NCI-H69 (cell line): ENCODE measurements around the gene SIGLEC10.

Source experiments
- DNase-seq: peaks from one replicate; lab custom pipeline; 2025; lab: John Stamatoyannopoulos, UW

Gene SIGLEC10

GRCh38 chr19:51394050-51394836, 23.2 kb downstream of the SIGLEC10 start:
- DNase-seq, result peak; percentile 52

- no peak for DNase-seq
Measured at GRCh38 chr19:51392701-51393100, 24.7 kb downstream of the SIGLEC10 start.

GRCh38 chr19:51391073-51391611, 26.3 kb downstream of the SIGLEC10 start:
- DNase-seq, result no peak

- DNase-seq, result no peak
Measured at GRCh38 chr19:51389143-51389542, 28.3 kb downstream of the SIGLEC10 start.

- DNase-seq, result no peak
Measured at GRCh38 chr19:51387924-51388389, 29.5 kb downstream of the SIGLEC10 start, which contains the start of gene LIM2. Gene LIM2 (minus strand): TSS chr19:51387974. CDS start chr19:51387443, 531 bp downstream.

GRCh38 chr19:51386882-51387520, 30.4 kb downstream of the SIGLEC10 start:
- no peak for DNase-seq

GRCh38 chr19:51382004-51382403, 35.4 kb downstream of the SIGLEC10 start:
- no peak for DNase-seq

GRCh38 chr19:51380379-51380778, 37.1 kb downstream of the SIGLEC10 start:
- DNase-seq, result no peak

GRCh38 chr19:51377422-51377821, 40.0 kb downstream of the SIGLEC10 start:
- DNase-seq, result no peak

- DNase-seq, result no peak
Measured at GRCh38 chr19:51375504-51376221, 41.8 kb downstream of the SIGLEC10 start.

GRCh38 chr19:51372649-51373504, 44.6 kb downstream of the SIGLEC10 start, which contains the start of gene NKG7:
Gene NKG7 (minus strand): TSS chr19:51372654. CDS start chr19:51372535, 119 bp downstream.
- DNase-seq, result no peak

GRCh38 chr19:51372021-51372648, 45.3 kb downstream of the SIGLEC10 start:
- no peak for DNase-seq

GRCh38 chr19:51371186-51371690, 46.2 kb downstream of the SIGLEC10 start:
- DNase-seq, result no peak

- DNase-seq, result no peak
Measured at GRCh38 chr19:51370230-51370629, 47.2 kb downstream of the SIGLEC10 start.

- no peak for DNase-seq
Measured at GRCh38 chr19:51368366-51369282, 48.8 kb downstream of the SIGLEC10 start, which contains the start of gene CLDND2. Gene CLDND2 (minus strand): TSS chr19:51369003. CDS start chr19:51368577, 426 bp downstream.

- peak; percentile 49 for DNase-seq
Measured at GRCh38 chr19:51367565-51368365, 49.7 kb downstream of the SIGLEC10 start.

GRCh38 chr19:51367255-51367564, 50.2 kb downstream of the SIGLEC10 start:
- no peak for DNase-seq

GRCh38 chr19:51366389-51367254, 50.8 kb downstream of the SIGLEC10 start:
- peak; percentile 66 for DNase-seq
